ENCODE measurements around the gene SH3TC1. TPM values are rescaled to one million over a fixed set of nuclear protein-coding genes. Genes with fewer than 3 reads are reported as not detected.
A peak's percentile ranks its signal among the peaks of the same experiment; 100 is the strongest.

SH3TC1 gene
- total RNA-seq, 1 donor from 2014 or later: 82.8 TPM

GRCh38 chr4:8213121-8213520, 14.0 kb downstream of the SH3TC1 start:
- DNase-seq (ENCODE audit: low read depth in 2 of 2): no peak

- no peak for DNase-seq (ENCODE audit: low read depth in 2 of 2)
These were observed 15.0 kb downstream of the SH3TC1 start for GRCh38 chr4:8214136-8214535.

- DNase-seq (ENCODE audit: low read depth in 2 of 2): peak; percentile 41 to 47
These were observed 15.9 kb downstream of the SH3TC1 start for GRCh38 chr4:8215001-8215427.

GRCh38 chr4:8215641-8216442, 16.8 kb downstream of the SH3TC1 start:
- DNase-seq (ENCODE audit: low read depth in 2 of 2): no peak

- DNase-seq (ENCODE audit: low read depth in 2 of 2): no peak
These were observed 17.6 kb downstream of the SH3TC1 start for GRCh38 chr4:8216443-8217245.

GRCh38 chr4:8217246-8217511, 18.1 kb downstream of the SH3TC1 start:
- no peak for DNase-seq (ENCODE audit: low read depth in 2 of 2)

- no peak for DNase-seq (ENCODE audit: low read depth in 2 of 2)
These were observed 18.8 kb downstream of the SH3TC1 start for GRCh38 chr4:8217871-8218270.

- no peak for DNase-seq (ENCODE audit: low read depth in 2 of 2)
These were observed 19.4 kb downstream of the SH3TC1 start for GRCh38 chr4:8218371-8219031.

GRCh38 chr4:8219236-8219635, 20.1 kb downstream of the SH3TC1 start:
- DNase-seq (ENCODE audit: low read depth in 2 of 2): no peak

GRCh38 chr4:8220661-8221450, 21.8 kb downstream of the SH3TC1 start:
- DNase-seq (ENCODE audit: low read depth in 2 of 2): no peak

- peak; percentile 41 to 53 for DNase-seq (ENCODE audit: low read depth in 2 of 2)
These were observed 22.4 kb downstream of the SH3TC1 start for GRCh38 chr4:8221476-8221875.

GRCh38 chr4:8221985-8222384, 22.9 kb downstream of the SH3TC1 start:
- no peak for DNase-seq (ENCODE audit: low read depth in 2 of 2)

- no peak for DNase-seq (ENCODE audit: low read depth in 2 of 2)
These were observed 23.7 kb downstream of the SH3TC1 start for GRCh38 chr4:8222609-8223388.

- DNase-seq (ENCODE audit: low read depth in 2 of 2): no peak
These were observed 25.3 kb downstream of the SH3TC1 start for GRCh38 chr4:8224267-8224974.

GRCh38 chr4:8224975-8225625, 26.0 kb downstream of the SH3TC1 start:
- DNase-seq (ENCODE audit: low read depth in 2 of 2): no peak

- peak in 1 of 2 donors; percentile 24 for DNase-seq (ENCODE audit: low read depth in 2 of 2)
These were observed 26.8 kb downstream of the SH3TC1 start for GRCh38 chr4:8225706-8226443.

- no peak for DNase-seq (ENCODE audit: low read depth in 2 of 2)
These were observed 28.2 kb downstream of the SH3TC1 start for GRCh38 chr4:8227201-8227770.

GRCh38 chr4:8227771-8228318, 28.8 kb downstream of the SH3TC1 start:
- no peak for DNase-seq (ENCODE audit: low read depth in 2 of 2)

All from dermis microvascular lymphatic vessel endothelial cell (primary cell).